Cardiac septum (tissue), 1 donor: Measurements from ENCODE around the gene CACNA1H. TPM values are rescaled to one million over a fixed set of nuclear protein-coding genes. Genes with fewer than 3 reads are reported as not detected.

Experiments used
- DNase-seq: peaks from one replicate; pipeline ENCODE4 v3.0.0-alpha.2; 2020; ENCODE audit warnings: low spot score
- intact Hi-C: fragments of 100-400 bp; cut with DNase I; formaldehyde crosslinking; loops from one replicate; pipeline ENCODE4 v1.14.0; 2022
- total RNA-seq: library from RNA; stranded (reverse); fragmentation: NEBNext Ultra II Directional; extraction: Animal tissue kit (Norgen Biotek cat#: 25700); gene quantifications from one replicate; pipeline ENCODE4 v1.2.1, GENCODE V29; 2021
- donor health status: DM: no; HTN: no; CAD: no.

Gene CACNA1H
- total RNA-seq, 1 donor from 2014 or later, result 4.7 TPM

GRCh38 chr16:1169285-1170075 lies 16.6 kb downstream of the CACNA1H start:
- no peak for DNase-seq
- intact Hi-C loops, result no loop called here

- no peak for DNase-seq
- intact Hi-C loops, result no loop called here
Observed at GRCh38 chr16:1170076-1170418, 17.1 kb downstream of the CACNA1H start.

- intact Hi-C loops, result no loop called here
- DNase-seq, result no peak
Observed at GRCh38 chr16:1171001-1171400, 18.1 kb downstream of the CACNA1H start.

- no peak for DNase-seq
- intact Hi-C loops, result no loop called here
Observed at GRCh38 chr16:1171854-1172428, 19.0 kb downstream of the CACNA1H start.

- no peak for DNase-seq
- intact Hi-C loops, result no loop called here
Observed at GRCh38 chr16:1172651-1173050, 19.7 kb downstream of the CACNA1H start.

GRCh38 chr16:1173788-1174451 lies 21.0 kb downstream of the CACNA1H start:
- no peak for DNase-seq
- intact Hi-C loops, result no loop called here

- intact Hi-C loops, result no loop called here
Observed at GRCh38 chr16:1174477-1175357, 21.8 kb downstream of the CACNA1H start.

GRCh38 chr16:1175566-1176279 lies 22.8 kb downstream of the CACNA1H start:
- intact Hi-C loops, result no loop called here
- no peak for DNase-seq

More at GRCh38 chr16:1174477-1175357, 21.8 kb downstream of the CACNA1H start:
- DNase-seq, result no peak

GRCh38 chr16:1176280-1176897 lies 23.5 kb downstream of the CACNA1H start:
- intact Hi-C loops, result no loop called here
- DNase-seq, result no peak

GRCh38 chr16:1177053-1177452 lies 24.1 kb downstream of the CACNA1H start:
- no peak for DNase-seq
- intact Hi-C loops, result no loop called here

- intact Hi-C loops, result no loop called here
- DNase-seq, result no peak
Observed at GRCh38 chr16:1177750-1178149, 24.8 kb downstream of the CACNA1H start.

- intact Hi-C loops, result no loop called here
- DNase-seq, result no peak
Observed at GRCh38 chr16:1178295-1178910, 25.5 kb downstream of the CACNA1H start.

GRCh38 chr16:1180549-1181403 lies 27.9 kb downstream of the CACNA1H start:
- DNase-seq, result no peak
- intact Hi-C loops, result no loop called here

- no peak for DNase-seq
- intact Hi-C loops, result no loop called here
Observed at GRCh38 chr16:1181404-1182315, 28.8 kb downstream of the CACNA1H start.

- DNase-seq, result no peak
- intact Hi-C loops, result no loop called here
Observed at GRCh38 chr16:1182316-1182671, 29.4 kb downstream of the CACNA1H start.
